ENCODE measurements around the gene MTHFD2L.

MTHFD2L gene

DNA sequence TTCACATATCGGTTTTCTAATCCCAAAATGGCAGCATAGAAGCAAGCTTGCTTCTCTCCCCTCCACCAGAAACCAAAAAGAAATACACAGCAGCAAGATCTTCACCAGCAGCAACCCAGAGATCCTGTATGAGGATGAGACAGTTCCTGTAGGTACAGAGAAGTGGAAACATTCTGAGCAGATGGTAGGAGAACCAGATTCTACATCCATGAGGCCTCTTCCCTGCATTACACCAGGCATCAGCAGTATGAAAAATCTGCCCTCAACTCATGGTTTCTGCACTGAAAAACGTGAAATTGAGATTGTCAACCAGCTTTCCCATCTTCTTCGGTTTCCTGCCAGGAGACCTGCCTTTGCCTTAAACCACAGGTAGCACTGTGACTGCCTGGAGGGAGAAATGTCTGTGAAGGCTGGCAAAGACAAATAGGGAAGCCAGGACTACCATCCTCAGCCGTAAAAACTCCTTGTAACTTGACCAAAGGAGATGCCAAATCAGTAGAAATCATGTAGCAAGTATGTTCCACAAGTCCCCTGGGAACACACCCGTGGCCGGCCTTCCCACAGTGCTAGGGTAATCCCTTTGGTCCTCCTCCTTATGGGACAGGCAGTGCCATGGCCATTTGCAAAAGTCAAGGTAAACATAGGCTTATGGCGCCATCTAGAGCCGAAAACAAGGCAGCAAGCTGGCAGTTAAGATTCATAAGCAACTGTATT, 24.0 kb upstream of the MTHFD2L start:
- DNase-seq = peak; percentile 36

- no peak for DNase-seq
These were observed 23.4 kb upstream of the MTHFD2L start for GRCh38 chr4:74134500-74134852.

DNA sequence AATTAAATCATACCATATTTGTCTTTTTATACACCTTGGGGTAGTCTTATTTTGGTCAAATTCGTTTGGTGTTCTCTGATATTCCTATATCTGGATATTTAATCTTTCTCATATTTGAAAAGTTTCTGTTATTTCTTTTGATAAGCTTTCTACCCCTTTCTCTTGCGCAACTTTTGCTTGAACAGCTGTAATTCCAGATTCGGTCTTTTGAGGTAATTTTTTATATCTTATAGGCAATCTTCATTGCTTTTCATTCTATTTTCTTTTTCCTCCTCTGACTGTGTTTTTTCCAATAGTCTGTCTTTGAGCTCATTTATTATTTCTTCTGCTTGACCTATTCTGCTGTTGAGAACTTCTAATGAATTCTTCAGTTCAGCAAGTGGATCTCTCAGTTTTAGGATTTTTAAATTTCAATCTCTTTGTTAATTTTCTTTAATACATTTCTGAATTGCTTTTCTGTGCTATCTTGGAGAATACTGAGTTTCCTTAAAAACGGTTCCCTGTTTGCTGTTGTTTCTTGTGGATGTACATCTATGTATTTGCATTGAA, 11.3 kb upstream of the MTHFD2L start:
- DNase-seq = no peak

DNA sequence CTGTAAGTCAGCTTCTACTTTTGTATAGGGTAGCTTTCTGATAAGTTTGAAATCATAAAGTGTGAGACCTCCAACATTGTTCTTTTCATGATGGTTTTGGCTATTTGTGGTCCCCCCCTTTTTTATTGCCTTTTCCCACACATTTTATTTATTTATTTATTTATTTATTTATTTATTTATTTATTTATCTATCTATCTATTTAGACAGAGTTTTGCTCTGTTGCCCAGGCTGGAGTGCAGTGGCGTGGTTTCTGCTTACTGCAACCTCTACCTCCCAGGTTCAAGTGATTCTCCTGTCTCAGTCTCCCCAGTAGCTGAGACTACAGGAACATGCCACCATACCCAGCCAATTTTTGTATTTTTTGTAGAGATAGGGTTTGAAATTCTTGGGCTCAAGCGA, 9.7 kb upstream of the MTHFD2L start:
- no peak for DNase-seq

DNA sequence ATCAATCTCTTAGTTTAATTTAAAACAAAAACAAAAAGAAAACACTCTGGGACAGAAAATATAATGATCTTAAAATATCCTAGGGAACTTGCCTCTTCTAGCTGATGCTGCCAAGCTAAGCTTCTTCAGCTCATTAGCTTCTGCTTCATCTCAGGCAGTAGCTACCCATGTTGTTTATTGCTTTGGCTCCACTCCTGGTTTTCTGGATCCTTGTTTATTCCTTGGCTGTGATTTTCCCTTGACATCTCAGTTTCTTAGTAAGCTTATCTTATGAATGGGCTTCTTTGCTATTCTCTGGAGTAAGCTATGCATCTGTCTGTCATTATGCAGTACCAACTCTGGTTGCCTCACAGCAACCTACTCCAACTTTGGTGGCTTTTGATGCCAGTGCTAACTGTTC, 5.1 kb upstream of the MTHFD2L start:
- no peak for DNase-seq

- DNase-seq = no peak
These were observed 1.4 kb upstream of the MTHFD2L start for GRCh38 chr4:74156521-74156920.

DNA sequence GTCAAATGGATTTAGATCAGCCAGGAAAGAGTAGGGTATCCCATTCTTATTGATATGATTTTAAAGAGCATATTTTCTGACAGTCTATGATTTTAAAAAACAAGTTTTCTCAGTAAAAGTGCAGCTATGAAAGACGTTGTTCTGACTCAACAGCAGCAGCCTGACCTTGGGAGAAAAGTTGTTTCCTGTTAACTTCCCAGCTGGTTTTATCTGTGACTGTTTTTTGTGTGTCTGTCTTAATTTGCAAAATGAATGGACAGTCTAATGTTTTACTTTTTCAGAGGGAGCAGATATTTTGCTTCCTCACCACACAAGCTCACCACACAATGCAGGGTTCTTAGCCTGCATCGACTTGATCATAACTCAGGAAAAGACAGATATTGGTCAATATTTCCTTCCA, 764 bp upstream of the MTHFD2L start:
- no peak for DNase-seq

DNA sequence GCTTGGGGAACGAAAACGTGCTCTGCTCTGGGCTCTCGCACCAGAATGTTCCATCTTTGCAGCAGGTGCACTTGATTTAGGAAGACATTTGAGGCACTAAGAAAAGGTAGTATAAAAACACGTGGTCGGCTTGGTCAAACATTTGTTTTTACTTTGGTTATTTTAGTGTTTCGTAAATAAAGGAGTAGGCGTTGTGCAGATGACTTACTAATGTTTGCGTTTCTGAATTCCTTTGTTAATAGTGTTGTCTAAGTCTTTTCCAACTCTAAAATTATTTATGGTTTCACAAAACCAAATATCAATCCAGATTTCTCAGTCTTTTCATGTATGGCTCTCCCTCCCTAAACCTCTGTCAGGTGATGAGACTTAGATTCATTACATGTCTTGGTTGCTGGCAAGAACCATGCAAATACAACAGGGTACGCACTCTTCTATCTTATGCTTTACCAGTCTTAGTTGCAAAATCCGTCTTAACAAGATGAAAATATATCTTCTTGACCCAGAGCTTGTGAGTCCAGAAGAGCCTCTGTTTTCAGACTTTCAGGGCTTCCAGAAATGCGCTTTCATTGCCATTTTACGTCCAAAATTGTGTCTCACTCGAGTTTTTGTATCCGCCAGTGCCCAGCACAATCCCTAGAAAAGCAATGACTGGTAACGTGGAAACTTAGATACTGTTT, 686 bp downstream of the MTHFD2L start:
- no peak for DNase-seq

DNA sequence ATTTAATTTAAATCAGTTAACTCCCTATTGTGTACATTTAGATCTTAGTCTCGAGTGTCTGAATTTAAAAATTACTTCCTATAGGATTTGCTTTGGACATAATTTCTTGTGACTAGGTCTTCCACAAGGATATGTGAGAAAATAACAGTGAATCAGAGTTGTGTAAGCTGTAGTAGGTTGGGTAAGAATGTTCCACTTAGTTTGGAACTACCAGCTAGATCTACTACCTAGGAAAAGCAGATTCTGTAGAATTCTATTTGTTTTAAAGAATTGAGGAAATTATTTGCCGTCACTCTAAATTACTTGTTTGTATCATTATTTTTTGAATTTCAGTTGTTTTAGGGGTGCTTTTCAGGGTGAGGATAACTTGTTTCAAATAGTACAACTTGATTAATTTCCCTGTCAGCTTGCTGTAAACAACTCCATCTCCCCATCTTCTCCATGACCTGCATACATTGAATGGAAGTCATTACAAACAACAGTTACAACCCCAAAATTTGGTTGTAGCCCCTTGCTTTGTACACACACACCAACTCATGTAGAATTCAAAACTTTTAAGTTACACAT, 1.3 kb downstream of the MTHFD2L start:
- DNase-seq = no peak

DNA sequence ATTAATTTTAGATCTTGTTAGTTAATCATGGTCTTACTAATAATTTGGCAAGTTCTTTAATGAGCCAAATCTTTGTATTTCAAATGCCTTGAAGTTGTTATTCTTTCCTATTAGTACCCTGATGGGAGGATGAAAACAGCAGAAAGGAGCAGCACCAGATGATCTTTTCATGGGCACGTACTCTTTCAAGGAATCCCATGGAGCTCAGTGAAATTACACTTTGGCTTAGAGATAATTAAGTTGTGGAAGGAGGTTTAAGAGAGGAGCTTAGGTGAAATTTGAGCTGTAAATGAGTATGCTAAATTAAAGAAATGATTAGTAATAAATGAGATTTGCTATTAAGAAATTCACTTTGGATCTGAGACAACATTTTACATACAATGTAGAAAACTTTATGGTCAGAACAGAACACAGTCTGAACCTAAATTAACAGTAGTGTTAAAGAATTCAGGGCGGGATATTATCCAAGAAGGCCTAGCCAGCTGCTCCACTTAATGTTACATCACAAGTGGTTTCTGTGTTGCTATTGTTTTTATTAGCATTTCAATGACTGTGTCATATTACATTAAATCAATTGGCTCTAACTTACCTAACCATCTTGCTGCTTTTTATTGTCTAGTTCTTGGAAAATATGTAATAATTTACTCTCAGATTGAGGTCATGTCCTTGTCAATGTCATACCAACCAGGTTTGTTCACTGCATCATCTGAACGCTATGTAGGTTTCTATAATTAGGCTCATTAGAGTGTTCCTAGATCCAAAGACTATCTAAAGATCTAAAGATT, 3.9 kb downstream of the MTHFD2L start:
- no peak for DNase-seq

DNA sequence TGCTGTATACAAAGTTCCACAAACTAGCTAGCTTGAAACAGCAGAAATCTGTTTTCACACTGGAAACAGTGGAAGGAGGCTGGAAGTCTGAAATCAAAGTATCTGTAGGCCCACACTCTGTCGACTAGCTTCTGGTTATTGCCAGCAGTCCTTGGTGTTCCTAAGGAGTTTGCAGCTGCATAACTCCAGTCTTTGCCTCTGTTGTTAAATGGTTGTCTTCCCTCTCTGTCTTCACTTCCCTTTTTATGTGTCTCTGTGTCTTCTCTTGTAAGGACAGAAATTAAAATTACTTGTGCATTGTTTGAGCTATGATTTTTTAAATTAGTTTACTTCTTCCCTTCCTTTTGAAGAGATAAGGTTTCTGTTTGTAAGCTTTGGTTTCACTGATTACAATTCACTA, 8.2 kb downstream of the MTHFD2L start:
- DNase-seq = no peak

DNA sequence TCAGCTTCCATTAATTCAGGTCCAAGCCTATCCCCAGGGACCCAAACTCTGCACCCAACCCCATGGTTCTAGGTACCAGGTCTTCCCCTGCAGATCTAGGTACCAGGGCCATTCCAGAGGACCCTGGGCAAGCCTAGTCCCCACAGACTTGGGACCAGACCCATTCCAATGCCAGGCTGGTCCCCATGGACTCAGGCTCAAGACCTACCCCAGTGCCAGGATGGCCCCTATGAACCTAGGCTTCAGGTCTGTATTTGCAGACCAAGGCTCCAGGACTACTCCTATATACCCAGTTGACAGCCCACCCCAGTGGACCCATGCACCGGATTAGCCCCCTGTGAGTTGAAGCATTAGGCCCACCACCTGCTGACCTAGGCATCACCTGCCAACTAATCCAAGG, 8.9 kb downstream of the MTHFD2L start:
- DNase-seq = no peak

- DNase-seq = no peak
These were observed 9.7 kb downstream of the MTHFD2L start for GRCh38 chr4:74167585-74167984.

DNA sequence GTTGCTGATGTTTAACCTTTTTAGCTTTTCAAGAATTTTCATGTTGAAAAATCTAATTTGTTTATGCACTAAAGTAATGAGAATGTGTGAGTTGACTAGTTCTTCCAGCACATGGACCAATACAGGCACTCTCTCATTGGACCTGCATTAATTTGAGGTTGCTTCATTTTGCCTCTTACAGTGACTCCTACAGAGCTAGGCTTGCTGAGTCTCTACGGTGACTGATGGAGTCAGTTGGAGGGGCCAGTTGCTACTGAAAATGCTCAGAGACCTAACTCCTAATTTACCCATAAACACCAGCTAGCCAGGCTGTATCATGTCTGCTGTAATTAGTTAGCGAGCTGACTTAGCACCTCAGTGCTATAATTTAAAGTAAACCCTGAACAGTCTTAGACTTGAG, 10.9 kb downstream of the MTHFD2L start:
- DNase-seq = no peak

GRCh38 chr4:74173321-74173720, 15.4 kb downstream of the MTHFD2L start:
- no peak for DNase-seq

GRCh38 chr4:74174421-74174820, 16.5 kb downstream of the MTHFD2L start:
- no peak for DNase-seq

DNA sequence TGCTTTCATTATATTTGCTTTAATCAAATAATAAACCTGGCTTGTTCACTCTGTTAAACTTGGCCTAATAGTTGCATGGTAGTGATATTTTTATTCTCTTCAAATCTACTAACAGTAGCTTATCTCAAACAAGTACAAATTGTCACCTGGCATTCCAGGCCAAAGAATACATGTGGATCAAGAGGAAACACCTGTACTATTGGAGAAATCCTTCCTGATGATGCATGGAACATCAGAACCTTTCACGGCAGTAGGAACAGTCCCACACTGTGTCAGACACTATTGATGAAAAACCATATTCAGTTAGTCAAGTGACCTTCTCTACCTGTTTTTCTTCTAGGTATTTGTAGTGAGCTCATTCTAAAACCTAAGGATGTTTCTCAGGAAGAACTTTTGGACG, 17.0 kb downstream of the MTHFD2L start:
- DNase-seq = no peak

- no peak for DNase-seq
These were observed 17.5 kb downstream of the MTHFD2L start for GRCh38 chr4:74175379-74175778.

DNA sequence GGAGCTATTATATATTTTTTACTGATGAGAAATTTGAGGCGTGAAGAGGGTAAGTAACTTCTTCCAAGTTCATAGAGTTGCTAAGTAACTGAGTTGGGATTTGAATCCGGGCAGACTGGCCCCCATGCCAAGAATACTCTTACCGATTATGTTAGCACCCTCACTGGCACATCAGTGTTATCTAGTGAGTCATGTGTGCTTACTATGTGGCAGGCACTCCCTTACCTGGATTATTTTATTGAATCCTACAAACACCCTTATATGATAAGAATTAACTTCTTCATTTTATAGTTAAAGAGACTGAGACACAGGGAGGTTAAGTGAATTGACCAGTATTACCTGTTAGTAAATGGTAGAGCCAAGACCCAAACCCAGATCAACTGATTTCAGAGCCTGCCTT, 20.9 kb downstream of the MTHFD2L start:
- DNase-seq = no peak

- no peak for DNase-seq
These were observed 23.3 kb downstream of the MTHFD2L start for GRCh38 chr4:74181219-74181618.

- DNase-seq = no peak
These were observed 31.0 kb downstream of the MTHFD2L start for GRCh38 chr4:74188912-74189311.

- DNase-seq = peak; percentile 39
These were observed 31.6 kb downstream of the MTHFD2L start for GRCh38 chr4:74189331-74190043.

GRCh38 chr4:74190332-74190731, 32.4 kb downstream of the MTHFD2L start:
- DNase-seq = no peak

Data from NCI-H1694 (cell line).